CD4-positive, alpha-beta T cell treated with Interleukin-4 for 4 hours (primary cell): ENCODE measurements around the gene TMEM39A.

Experiments
- DNase-seq: peaks from one replicate; pipeline ENCODE4 v3.0.0-alpha.2; 2020

The TMEM39A gene

GRCh38 chr3:119395923-119396358 is 67.5 kb downstream of the TMEM39A start:
- DNase-seq, result no peak

- no peak for DNase-seq
Measured at GRCh38 chr3:119388577-119388976, 74.8 kb downstream of the TMEM39A start.

- DNase-seq, result no peak
Measured at GRCh38 chr3:119382134-119382533, 81.3 kb downstream of the TMEM39A start.

GRCh38 chr3:119380697-119381096 is 82.7 kb downstream of the TMEM39A start:
- DNase-seq, result no peak
